NCI-H345 treated with DMSO at 0.1 percent for 48 hours (cell line): ENCODE data around the gene ATP6V0C.
"Not testable (repeated sequence)": the region's sequence is repeated elsewhere in the genome, so short reads cannot be mapped to it uniquely, and the experiment has no call there.

ENCODE experiments used
- DNase-seq: peaks from one replicate; lab custom pipeline; 2025; ENCODE audit not compliant: unreplicated experiment; lab: John Stamatoyannopoulos, UW

The ATP6V0C gene

DNA sequence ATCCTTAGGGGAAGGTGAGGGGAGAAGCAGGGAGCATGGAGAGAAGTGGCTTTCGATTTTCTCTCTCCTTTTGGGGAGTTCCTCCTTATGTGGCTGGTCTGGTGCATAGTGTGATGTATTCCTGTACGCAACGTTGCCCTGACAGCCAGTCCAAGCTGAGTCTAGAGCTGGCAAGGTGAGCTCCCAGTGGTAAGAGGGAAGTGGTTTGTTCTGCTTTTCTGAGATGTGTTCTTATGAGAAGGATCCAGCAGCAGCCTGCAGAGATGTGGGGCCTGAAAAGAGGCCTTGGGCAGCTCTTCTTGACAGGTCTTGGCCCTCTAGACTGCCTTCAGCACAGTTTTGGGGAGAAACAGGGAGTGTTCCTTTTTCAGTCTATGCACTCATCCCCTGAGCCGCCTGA, 27.2 kb downstream of the ATP6V0C start:
- DNase-seq = not testable (repeated sequence)

GRCh38 chr16:2541409-2541808, 27.7 kb downstream of the ATP6V0C start:
- DNase-seq = not testable (repeated sequence)

GRCh38 chr16:2543771-2544170, 30.0 kb downstream of the ATP6V0C start:
- DNase-seq = not testable (repeated sequence)

GRCh38 chr16:2550283-2550878, 36.6 kb downstream of the ATP6V0C start:
- not testable (repeated sequence) for DNase-seq

DNA sequence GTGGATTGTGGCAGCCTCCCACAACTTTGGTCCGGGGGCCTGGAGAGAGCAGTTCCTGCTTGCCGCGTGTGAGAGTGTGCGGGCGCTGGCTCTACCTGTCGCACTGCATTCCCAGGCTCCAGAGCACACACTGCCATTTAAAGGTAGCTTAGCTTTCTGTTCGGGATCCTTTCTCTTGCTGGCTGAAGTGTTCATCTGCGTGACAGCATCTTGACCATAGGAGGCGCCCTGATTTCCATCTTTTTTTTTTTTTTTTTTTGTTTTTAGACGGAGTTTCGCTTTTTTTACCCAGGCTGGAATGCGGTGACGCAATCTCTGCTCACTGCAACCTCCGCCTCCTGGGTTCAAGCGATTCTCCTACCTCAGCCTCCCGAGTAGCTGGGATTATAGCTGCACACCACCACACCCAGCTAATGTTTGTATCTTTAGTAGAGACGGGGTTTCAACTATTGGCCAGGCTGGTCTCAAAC, 37.7 kb downstream of the ATP6V0C start:
- not testable (repeated sequence) for DNase-seq

DNA sequence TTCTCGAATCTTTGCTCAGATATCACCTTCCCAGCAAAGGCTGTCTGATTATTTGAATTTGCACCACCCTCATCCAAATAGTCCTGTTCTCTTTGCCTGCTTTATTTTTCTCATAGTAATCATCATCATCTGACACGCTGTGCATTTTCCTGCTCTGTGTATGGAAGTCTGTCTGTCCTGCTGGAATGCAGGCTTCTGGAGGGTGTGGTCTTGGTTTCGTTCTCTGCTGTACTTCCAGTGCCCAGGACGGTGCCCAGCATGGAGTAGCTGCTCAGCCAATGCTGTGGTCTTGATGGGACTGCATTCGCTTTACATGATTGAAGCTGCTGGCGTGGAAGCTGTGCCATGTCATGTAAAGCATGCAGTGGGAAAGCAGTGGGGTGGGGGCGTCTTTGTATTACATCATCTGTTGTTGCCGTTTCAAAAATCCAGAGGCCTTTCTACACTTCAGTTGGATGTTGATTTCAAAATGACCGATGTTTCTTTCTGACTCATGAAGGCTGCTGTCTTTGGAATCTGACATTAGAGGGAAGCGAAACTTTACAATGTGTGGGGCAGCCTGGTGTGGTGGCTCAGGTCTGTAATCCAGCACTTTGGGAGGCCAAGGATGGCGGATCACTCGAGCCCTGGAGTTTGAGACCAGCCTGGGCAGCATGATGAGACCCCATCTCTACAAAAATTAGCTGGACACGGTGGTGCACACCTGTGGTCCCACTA, 41.1 kb downstream of the ATP6V0C start:
- DNase-seq = not testable (repeated sequence)

- not testable (repeated sequence) for DNase-seq
Observed at GRCh38 chr16:2557150-2557549, 43.4 kb downstream of the ATP6V0C start.

DNA sequence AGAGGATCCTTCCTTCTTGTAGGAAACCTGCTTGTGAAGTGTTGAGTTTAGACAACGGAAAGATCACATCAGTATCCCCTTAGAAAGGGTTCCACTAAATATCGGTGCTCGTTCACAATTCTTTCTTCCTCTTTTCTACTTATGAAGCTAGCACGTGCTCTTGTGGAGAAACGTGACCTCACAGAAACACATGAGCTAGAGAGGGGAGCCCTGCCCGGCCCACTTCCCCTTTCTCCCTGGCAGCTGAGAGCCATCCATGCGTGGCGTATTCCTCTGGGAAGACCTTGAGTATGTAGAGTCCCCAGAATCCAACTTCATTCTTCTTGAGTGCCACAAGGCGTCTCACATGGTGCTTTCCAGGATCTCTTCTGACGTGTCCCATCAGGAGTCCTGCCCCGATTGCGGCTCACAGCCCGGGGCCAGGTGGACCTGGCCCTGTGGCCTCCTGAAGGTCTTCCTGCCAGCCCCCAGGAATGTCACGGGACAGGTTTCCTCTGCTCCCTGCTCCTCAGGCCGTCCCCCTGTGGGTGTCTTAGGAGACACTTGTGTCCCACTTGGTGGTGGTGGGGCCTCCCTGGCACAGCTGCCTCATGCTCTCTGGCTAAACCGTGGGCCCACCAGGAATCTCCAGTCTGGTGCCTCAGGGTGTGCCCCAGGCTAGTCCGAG, 46.5 kb downstream of the ATP6V0C start:
- DNase-seq = not testable (repeated sequence)

DNA sequence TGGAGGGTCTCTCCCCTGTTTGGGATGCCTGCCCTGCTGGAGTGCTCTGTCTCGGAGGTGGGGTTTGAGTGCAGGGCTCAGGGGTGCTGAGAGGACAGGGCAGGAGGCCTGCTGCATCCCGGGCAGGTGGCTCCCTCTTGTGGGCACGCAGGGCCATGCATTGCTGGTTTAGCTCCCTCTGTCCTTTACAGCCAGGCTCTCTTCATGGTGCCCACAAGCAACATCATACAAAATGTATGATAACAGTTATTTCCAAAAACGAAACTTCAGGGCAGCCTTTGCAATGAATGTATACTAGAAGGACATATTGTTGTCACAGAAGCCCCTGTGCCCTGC, 47.0 kb downstream of the ATP6V0C start:
- not testable (repeated sequence) for DNase-seq

DNA sequence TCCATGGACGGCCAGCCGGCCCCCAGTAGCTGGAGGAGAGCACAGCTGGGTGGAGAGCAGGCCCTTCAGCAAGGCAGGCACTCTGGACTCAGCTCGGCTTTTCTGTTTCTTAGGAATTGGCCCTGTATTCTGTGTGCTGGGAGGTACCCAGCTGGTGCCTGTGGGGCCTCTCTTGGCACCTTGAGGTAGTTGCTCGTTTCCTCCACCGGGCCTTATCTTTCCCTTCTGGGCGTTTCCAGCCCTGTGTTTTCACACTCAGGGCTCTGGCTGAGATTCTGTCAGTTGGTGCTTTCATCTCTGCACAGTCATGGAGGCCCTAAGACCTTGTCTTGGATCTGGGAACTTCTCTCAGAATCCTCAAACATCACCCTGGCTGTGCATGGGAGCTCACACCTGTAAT, 53.8 kb downstream of the ATP6V0C start:
- DNase-seq = not testable (repeated sequence)

GRCh38 chr16:2568573-2568972, 54.8 kb downstream of the ATP6V0C start:
- not testable (repeated sequence) for DNase-seq
